ENCODE measurements around the gene USP7.

USP7 gene

DNA sequence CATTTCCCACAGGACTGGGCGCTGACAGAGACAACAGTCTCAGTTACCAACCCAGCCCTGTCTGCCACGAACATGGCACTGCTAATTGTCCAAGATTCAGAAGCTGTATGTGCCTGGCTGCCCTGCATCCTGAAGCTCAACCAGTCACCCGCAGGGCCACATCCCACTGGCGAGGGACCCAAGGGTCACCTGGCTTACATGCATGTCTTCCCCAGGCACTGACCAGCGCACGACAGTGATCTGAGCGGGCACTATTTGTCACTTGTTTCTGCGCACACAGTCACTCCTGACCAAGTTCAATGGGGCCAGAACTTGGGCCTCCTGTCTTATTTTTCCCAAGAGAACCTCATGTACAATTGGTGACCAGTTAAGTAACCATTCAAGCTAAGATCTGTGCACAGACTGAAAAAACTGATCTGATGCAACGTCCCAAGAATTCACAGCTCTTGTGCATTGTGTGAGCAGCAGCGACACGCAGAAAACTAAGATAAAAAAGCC lies 13.1 kb downstream of the USP7 start:
- DNase-seq: no peak

DNA sequence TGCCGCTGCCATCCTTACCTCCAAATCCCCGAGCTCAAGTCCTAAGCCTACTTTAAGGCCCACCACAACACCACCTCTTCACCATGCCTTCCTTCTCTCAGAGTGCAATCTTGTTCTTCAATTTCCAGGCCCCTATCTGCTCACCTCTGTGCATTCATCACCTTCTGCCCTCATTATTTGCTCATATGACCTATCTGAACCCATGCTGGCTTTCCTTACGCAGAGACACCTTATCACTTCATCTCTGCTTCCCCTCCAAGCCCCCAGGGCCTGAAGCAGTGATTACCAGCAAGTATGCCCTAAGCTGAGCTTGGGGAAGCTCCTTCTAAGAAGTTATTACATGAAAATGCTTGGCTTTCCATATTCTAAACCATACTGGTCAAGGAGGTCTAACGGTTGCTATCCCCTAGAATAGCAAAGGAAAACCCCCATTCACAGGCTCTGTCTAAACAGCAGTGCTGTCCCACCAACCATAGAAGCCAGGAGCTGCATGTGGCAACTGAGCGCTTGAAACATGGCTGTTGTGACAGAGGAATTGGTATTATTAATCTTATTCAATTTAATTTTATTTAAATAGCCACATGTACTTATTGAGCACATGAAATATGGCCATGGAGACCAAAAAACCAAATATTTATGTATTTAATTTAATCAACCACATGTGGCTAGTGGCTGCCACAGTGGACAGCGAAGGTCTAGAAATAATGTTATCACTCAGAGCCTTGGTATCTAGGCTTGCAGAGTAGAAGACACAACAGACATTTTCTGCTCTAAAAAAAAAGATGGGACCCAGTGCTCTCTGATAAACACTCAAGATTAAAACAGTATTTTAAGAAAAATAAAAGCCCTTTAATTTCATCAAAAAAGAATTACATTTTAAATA lies 13.9 kb downstream of the USP7 start:
- no peak for DNase-seq

DNA sequence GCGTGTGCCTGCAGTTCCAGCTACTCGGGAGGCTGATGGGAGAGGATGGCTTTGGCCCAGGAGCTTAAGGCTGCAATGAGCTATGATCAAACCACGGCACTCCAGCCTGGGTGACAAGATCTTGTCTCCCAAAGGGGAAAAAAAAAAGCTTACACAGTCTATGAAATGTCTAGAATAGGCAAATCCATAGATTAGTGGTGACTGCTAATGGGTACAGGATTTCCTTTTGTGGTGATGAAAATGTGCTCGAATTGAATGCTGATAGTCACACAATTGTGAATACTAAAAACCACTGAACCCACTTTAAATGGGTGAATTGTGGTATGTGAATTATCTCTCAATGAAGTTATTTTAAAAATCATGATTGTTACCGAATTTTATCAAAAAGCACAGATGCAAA lies 14.9 kb downstream of the USP7 start:
- no peak for DNase-seq

DNA sequence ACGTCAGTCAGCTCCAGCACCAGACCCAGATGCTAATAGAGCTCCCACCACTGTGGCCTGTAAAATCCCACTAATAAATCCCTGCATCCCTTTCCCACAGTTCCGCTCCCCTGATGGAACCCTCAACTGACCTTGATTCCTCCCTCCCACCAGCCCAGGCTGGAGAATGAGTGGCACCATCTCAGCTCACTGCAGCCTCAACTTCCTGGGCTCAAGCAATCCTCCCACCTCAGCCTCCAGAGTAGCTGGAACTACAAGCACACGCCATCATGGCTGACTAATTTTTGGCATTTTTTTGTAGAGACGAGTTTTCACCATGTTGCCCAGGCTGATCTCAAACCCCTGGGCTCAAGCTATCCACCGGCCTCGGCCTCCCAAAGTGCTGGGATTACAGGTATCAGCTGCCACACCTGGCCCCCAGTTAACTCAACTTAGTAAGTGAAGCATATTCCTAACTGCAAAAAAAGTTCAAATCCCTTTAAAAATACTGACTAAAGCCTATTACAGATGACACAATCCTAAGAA lies 15.6 kb downstream of the USP7 start:
- DNase-seq: no peak

DNA sequence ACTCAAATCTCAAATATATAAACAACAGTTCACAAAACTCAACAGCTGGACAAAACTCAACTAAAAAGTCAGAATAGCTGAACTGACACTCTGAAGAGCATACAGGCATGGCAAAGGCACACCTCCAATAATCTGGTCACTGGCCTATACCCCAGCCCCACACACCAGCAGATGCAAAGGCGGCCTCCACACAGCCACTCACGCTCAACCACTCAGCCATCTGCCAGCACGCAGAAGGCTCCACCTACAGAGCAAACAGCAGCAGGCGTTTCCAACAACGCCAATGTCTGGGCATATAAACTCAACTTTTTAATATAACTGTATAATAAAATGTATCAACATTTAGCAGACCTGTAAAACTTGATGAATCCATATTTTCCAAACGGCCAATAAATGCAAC lies 17.2 kb downstream of the USP7 start:
- no peak for DNase-seq

DNA sequence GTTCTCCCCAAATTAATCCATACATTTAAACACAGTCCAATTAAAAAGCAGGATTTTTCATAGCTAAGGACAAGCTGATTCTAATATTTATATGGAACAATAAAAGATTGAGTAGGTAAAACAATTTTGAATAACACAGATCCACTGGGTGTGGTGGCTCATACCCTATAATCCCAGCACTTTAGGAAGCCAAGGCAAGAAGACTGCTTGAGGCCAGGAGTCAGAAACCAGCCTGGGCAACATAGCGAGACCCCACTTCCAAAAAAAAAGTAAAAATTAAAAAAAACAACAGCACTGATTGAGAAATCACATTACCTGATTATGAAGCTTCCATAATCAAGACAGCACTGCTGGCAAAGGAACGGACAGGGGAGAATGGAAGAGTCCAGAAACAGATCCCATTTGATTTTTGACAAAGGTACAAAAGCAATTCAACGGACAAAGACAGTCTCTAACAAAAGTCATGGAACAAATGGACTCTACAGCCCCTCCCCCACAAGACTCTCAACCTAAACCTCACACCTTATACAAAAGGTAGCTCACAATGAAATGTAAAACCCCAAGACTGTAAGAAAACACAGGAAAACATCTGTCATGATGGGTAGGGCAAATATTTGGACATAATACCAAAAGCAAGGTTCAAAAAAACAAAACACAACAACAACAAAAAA lies 17.9 kb downstream of the USP7 start:
- no peak for DNase-seq

DNA sequence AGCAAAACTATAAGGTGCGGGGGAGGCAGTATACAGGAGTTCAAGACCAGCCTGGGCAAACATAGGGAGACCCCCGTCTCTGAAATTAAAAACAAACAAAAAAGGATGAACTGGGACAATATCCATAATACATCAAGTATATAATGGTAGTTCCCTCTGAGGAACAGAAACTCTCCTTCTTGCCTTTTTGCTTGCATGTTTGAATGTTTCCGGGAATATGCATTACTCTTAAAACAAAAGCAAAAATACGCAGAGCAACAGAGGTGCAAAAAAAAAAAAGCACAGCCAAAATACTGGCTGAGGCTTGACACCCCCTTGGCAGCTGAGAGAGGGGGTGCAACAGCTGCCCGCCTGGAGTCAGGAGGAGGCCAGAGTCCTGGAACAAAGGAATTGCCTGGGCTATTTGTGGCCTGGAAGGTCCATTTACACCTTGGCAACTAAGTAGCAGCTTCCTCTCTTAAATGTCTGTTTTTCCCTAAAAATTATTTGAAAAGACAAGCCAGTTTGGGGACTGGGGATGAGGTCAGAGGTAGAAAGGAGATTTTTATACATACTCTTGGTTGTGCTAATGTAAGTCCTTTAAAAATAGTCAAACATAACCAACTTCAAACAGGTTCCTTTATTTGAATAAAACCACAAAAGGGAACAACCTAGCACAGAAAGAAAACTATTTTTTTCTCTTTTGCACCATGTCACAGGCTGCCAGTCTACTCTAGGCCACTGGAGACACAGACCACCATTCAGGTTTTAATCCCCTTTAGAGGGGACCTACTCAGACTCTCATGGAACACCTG lies 19.5 kb downstream of the USP7 start:
- DNase-seq: no peak

DNA sequence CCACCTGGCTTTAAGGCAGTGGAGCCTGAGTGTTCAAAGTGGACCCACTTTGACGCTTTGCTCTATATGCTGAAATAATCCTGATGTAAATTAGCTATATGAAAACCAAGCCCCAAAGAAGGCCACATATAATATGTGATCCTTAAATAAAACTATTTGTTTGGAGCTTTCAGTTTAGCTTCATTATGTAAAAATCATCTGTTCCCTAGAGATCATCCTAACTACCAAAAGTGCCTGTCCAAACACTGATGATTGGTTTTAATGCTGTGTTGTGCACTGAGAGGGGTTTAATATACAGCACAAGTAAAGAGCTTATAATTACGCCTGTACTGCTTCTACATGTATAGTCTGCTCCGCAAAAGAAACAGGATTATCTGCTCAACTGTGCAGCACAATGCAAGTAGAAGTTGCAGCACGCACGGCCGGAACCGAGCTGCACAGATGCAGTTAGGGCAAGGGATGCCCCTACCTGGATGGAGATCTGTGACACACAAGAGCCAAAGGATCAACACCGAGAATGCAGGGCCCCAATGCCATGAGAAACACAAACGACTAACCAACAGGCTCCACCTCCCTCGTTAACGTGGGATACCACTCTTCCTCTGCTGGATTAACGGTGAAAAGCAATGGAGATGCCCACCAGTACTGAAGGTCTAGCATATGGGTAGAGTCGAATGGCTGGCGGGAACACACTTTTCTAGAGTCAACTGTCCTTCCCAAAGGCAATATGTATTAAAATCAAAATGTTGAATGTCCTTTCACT lies 20.5 kb downstream of the USP7 start:
- no peak for DNase-seq

DNA sequence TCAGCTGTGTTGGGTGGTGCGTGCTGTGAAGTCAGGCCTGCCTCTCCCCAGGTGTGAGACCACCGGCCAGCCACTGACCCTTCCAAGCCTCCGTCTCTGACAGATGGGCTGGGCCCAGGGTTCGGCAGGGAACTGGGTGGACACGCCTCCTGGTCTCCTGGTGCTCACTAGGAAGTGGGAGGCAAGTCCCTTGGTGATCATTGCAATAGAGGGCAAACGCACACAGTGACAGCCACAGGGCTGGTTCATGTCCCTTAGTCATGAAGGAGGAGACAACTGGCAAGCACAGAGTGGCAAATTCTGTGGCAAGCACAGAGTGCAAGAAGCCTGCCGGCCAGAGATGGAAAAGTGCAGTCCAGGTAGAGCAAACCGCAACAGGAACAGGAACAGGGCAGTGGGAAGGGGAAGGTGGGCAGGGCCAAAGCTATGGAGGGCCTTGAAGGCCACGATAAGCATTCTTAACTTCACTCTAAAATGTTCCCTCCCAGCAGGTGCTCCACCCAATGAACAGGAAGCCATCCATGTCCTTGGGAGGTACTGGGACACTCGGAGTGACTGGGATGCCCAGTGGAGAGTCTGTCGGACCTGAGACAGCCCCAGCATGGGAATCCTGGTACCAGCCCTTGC lies 21.9 kb downstream of the USP7 start:
- no peak for DNase-seq

DNA sequence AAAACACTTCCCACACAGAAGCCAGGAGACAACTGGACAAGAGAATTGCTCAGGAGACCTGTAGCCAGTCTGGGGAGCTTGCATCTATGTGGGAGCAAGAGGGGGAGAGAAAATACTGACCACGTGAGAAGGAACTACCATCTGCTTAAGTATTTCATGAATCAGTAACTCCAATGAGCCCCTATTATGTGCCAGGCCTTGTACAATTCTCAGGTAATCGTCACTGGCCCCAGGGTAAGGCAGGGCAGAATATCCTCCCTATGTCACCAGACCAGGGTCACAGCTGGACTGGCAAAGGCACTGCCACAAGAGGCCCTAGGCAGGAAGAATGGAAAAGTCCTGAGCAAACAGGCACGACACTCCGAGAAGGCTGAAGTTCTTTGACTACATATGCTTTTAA lies 25.9 kb downstream of the USP7 start:
- DNase-seq: no peak

DNA sequence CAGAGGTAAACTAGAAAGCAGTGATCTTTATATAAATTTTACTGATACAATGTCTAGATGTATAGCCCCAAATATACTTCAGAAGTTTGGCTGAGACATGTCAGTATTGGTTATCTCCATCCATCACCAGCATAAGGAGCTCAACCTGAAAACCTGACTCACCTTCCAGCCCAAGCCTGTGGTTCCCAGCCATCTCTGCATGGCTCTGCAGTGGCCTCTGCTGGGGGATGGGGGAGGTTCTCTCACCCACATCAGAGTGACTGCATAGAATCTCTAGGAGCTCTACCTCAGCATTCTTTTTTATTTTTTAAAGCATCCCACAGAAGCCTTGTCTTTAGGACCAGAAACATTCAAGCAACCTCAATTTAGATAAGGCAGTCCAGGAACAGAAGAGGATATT lies 27.3 kb downstream of the USP7 start:
- DNase-seq: peak; percentile 68

DNA sequence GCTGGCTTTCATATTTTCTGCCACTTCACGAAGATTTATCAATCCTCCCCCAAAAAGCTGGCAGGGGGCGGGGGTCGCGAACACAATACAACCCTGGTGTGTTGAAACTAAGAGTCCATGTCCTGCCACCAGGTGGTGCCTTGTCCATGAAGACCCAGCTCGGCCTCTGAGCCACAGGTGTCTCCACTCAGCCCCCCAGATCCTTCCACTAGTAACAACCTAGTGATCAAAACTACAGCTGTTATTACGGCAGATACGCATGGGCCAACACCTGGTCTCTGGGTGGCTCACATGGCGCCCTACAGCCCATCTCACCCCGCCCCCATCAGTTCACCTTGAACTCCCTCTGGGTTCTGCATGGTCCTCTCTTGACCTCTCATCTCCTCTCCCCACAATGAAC lies 27.7 kb downstream of the USP7 start:
- no peak for DNase-seq

DNA sequence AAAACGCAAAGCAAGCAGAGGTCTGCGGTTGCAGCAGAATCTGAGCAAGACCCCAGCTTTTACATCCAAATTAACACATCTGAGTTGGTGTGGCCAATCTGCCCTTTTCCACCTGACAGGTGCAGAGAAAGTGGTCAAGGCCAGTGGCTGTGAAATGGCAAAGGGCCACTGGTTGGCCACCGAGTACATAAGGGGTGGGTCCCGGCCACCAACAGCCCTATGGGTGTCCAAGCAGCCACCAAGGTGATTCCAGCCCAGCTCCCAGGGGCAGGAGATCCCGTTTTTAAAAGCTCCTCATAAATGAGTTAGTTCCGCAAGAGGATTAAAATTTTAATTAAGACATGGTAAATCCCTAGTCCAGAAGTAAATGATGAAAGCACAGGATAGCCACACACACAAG lies 29.1 kb downstream of the USP7 start:
- no peak for DNase-seq

DNA sequence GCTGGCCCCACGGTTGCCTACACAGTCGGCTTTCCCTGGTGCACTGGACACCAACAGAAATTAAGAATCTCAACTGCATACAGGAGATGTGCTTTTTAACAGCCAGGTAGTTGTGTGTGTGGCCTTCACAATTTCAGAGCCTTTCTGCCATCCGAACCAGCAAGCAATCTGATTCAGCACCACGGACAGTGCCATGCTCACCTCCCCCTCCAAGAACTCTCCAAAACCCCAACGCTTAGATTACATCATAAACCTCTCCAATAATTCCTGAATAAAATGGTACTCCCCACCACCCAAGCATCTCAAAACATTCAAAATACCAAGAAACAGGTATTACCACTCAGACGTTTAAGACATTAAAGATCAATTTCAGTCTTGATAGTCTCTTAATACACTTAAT lies 31.8 kb downstream of the USP7 start:
- peak; percentile 18 for DNase-seq

DNA sequence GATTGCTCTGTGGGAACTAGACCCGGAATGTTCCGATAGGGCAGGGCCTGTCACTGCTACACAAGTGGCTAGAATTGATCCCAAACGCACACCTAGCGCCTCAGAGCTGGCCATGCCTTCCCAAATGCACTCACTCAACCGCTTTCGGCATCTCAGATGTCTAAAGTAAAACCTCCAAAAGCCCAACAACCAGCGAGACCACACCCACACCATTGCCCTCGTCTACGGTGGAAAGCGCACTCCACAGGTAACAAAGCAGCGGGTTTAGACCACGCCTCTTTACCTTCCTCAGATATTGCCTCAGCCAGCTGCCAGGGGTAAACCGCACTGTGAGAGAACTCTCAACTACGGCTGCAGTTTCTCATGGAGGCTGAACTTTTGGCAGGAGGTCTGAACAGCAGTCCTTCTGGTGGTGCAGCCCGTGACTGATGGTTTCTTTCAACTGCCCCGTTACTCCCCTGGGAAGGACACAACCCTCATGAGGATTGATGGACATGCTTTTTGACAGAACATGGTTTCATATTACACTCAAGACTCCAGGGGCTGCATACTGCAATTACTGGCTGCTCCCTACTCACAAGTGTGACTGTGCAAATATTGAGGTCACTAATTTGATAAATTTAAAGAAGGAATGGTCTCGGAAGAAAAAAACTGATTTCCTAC lies 34.5 kb downstream of the USP7 start:
- no peak for DNase-seq

DNA sequence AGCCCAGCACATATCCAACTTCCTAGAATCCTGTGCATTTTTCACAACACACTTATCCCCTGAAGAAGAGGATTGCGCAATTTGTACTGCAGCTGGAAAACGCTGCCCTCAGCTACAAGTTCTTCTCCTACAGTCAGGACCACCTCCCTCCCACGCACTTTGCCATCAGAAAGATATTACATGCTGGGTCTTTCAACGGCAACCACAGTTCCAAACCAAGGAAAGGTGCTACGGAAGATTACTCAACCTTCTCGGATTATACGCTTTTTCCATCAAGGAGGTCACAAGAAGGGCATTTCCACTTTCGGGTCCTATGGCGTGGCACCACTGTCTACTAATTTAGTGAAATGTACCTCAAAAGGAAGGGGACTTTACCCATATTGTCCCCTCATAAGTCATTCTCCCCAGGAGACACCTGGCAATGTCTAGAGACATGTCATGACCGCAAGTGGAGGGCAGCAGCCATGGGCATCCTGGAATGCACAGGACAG lies 35.2 kb downstream of the USP7 start:
- DNase-seq: no peak

DNA sequence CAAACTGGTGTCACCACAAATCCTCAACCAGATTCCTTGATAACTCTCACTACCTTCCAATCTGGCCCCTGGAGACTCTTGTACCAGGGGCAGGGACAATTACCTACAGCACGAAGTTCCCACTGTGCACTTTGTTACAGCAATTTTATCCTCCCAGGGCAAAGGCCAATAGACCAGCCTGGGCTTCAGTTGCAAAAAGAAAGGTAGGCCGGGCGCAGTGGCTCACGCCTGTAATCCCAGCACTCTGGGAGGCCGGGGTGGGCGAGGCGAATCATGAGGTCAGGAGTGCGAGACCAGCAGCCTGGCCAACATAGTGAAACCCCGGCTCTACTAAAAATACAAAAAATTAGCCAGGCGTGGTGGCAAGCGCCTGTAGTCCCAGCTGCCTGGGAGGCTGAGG lies 36.9 kb downstream of the USP7 start:
- no peak for DNase-seq

DNA sequence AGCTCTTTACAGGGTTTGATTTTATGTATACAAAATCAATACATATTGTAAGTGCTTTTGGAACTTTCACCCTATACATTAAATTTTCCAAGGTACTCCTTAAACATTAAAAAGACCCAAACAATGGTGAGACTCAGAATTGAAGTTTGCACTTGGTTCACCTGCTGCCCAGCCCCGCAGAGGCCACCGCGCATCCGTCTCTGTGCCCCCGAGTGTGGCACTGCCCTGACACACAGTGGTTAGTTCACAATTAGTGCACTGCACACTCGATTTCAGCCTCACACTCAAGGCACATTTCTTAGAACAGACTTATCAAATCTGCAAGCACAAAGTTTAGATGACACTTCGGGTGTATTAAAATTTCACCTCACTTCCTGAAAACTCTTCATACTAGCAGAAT lies 38.3 kb downstream of the USP7 start:
- DNase-seq: no peak

DNA sequence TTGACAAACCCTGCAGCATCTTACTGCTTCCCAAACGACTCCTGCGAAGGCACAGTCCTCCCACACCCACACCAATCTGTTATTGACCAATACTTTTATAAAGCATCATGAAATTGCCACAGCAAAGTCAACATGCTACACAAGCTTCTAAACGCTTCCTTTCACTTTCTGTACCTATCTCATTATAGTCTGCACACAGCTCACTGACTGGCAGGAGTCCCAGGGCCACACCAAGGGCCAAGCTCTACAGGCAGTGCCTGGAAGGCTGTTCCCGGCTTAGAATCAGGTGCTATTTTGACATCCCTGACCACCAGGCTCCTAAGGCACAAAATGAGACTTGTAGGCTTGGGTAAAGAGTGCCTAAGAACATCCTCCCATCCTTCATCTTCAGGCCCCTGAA lies 39.5 kb downstream of the USP7 start:
- no peak for DNase-seq

DNA sequence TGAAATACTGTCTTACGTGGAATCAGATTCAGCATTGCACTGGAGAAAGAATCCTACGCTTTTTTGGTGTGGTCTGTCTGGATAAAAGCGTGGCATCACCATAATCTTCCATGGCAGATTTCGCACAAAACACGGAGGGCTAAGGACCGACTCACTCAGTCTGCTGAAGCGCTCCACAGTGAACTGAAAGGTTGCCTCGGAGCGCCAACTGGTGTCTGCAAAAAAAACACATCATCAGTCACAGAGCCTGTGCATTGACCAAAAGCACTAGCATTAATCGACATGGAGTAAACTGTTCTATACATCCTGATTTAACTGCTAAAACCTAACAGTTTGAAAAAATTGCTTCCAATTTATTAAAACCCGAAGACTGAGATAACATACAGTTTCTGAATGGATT lies 40.5 kb downstream of the USP7 start:
- no peak for DNase-seq

DNA sequence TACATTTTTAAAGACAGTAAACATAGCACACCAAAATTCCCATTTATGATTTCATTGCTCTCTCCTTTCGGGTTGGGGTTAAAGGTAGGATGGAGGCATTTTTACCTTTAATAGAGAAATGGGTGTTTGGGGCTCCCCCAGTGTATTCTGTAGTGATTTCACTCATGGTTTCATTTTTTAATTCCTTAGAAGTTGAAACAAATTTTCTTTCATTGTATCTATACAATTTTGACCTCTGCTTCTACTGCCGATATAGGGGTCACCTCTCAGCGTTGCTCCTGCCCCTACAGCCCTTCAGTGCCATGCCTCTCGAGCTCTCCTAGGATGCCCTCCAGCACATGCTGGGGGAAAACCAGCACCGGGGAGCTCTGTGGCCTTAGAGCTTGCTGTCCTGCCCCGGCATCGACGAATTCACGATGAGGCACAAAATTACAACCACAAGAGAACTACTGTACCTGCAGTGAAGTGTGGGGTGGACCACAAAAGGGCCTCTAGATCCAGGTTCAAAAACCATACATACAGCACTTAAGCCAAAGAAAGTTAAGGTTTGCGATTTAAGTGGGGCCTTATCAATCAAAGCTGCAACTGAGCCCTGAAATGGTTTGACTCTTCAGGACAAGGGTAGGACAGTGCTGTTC lies 42.2 kb downstream of the USP7 start:
- no peak for DNase-seq

Measured in activated effector memory CD4-positive, alpha-beta T cell treated with Interleukin-2 at 50 U/mL for 16 hours (primary cell).